ENCODE measurements around the gene RGPD8. TPM values are rescaled to one million over a fixed set of nuclear protein-coding genes. Genes with fewer than 3 reads are reported as not detected.

The RGPD8 gene
- total and polyA plus RNA-seq, 10 of the 15 experiments (the other 5 are each of a cell fraction or from before 2014, with no cell fraction given): 0.24 to 9.6 (median 4.2) TPM

DNA sequence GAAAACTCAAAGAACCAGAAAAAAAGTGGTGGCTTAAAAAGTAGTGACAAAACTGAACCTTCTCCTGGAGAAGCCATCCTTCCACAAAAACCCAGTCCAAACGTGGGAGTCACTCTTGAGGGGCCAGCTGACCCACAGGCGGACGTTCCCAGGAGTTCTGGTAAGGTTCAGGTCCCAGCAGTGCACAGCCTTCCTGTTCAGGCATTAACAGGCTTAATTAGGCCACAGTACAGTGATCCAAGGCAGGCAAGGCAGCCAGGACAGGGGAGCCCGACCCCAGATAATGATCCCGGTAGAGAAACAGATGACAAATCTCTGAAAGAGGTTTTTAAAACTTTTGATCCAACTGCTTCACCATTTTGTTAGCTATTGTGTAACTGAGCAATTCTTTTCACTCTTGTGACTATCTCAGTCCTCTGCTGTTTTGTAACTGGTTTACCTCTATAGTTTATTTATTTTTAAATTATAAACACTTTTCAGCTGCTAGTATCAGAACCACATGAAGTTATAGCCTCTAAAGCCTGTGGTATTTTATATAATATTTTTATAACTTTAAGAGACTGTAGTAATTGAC, 101.2 kb downstream of the RGPD8 start:
- no TSS peak for BruUV-seq (replicated peaks)
- POLR2A ChIA-PET: no interaction called here
- H2AFZ ChIP-seq (ENCODE audit: control insufficient read depth, low read depth, low read length): no peak overlapping the region
- in situ Hi-C loops (cut with MboI) (loop anchor here (10.0 kb wide), 1 partner anchor 123 kb away; no protein-coding TSS in a partner anchor), intact Hi-C loops (cut with micrococcal nuclease; ENCODE audit: unreplicated experiment) (no loop called here)
- ATAC-seq (no peak), FAIRE-seq (no peak), DNase-seq (ENCODE audit: low read depth, low spot score) (no peak)
- H4K20me1 ChIP-seq (ENCODE audit: control insufficient read depth, insufficient read depth): no peaks in the 10 kb centered on the region
- SMC1A ChIA-PET (ENCODE audit: uncharacterized antibody, unreplicated experiment): no interaction called here
- no peak overlapping the region for H3K27ac ChIP-seq (ENCODE audit: control insufficient read depth, insufficient read depth)
- no peak overlapping the region for H3K4me3 ChIP-seq
- CTCF ChIA-PET: no interaction called here
- no peaks in the 10 kb centered on the region for H3K36me3 ChIP-seq (ENCODE audit: control insufficient read depth in 2 of 2, insufficient read depth in 2 of 2, low read length in 1 of 2)
- 82% methylated on average over 5 of the region's 5 CpGs for WGBS (ENCODE audit: insufficient coverage, insufficient replicate concordance, low lambda C conversion rate, missing lambda C conversion rate)
- TF ChIP-seq HCFC1 (IDR thresholded peaks at IDR 0.05; ENCODE audit: low read length): no peak
- no peak for TF ChIP-seq TCF7 (IDR thresholded peaks at IDR 0.05; ENCODE audit: borderline replicate concordance)
- TF ChIP-seq HDAC2 (IDR thresholded peaks at IDR 0.05): no peak
- no peak for TF ChIP-seq SIN3A (IDR thresholded peaks at IDR 0.05; ENCODE audit: low read depth, low read length)
- H3K27me3 ChIP-seq (replicated peaks in 1 of 2; ENCODE audit: control insufficient read depth in 2 of 2, insufficient read depth in 2 of 2, low read length in 1 of 2): no peaks in the 10 kb centered on the region
- H3K79me2 ChIP-seq (ENCODE audit: control insufficient read depth, insufficient read depth, low read length): no peaks in the 10 kb centered on the region
- no peaks in the 10 kb centered on the region; the same call in 2 of the 3 replicates for H3K9me3 ChIP-seq (replicated peaks; ENCODE audit: control insufficient read depth, insufficient read depth, low read length)
- RAD21 ChIA-PET (ENCODE audit: unreplicated experiment): no interaction called here
- no peak overlapping the region for H3K4me2 ChIP-seq (ENCODE audit: control insufficient read depth, insufficient read depth)
- no peak overlapping the region for H3K9ac ChIP-seq (ENCODE audit: control insufficient read depth, insufficient read depth, low read length)
- no peaks in the 10 kb centered on the region for H3K4me1 ChIP-seq (ENCODE audit: control insufficient read depth, insufficient read depth, low read length)

- no peaks in the 10 kb centered on the region for H3K4me1 ChIP-seq (ENCODE audit: control insufficient read depth, insufficient read depth, low read length)
- no peak overlapping the region for H3K9ac ChIP-seq (ENCODE audit: control insufficient read depth, insufficient read depth, low read length)
- TF ChIP-seq SRF (IDR thresholded peaks at IDR 0.05; ENCODE audit: low read depth in 2 of 2, low read length in 2 of 2): no peak
- no peak for TF ChIP-seq TCF7 (IDR thresholded peaks at IDR 0.05; ENCODE audit: borderline replicate concordance)
- TF ChIP-seq ZNF217 (IDR thresholded peaks at IDR 0.05): no peak
- no peak for TF ChIP-seq CBX3 (IDR thresholded peaks at IDR 0.05; ENCODE audit: borderline replicate concordance, low read depth)
- no peak for TF ChIP-seq POU2F2 (IDR thresholded peaks at IDR 0.05; ENCODE audit: borderline replicate concordance, low read depth, low read length)
- no peak for TF ChIP-seq SREBF1 (IDR thresholded peaks at IDR 0.05; ENCODE audit: low read length)
- no peak for TF ChIP-seq RELA (IDR thresholded peaks at IDR 0.05; ENCODE audit: borderline replicate concordance, partially characterized antibody)
- no peak for TF ChIP-seq SREBF2 (IDR thresholded peaks at IDR 0.05; ENCODE audit: low read length)
- TF ChIP-seq KAT2A (conservative IDR thresholded peaks at IDR 0.05; ENCODE audit: control insufficient read depth, low read depth, low read length): no peak
- ChIA-PET RAD21 (ENCODE audit: unreplicated experiment) (no interaction called here), POLR2A (no interaction called here), CTCF (no interaction called here), SMC1A (ENCODE audit: uncharacterized antibody, unreplicated experiment) (no interaction called here)
- H3K4me2 ChIP-seq (ENCODE audit: control insufficient read depth, insufficient read depth): no peak overlapping the region
- no peaks in the 10 kb centered on the region for H4K20me1 ChIP-seq (ENCODE audit: control insufficient read depth, insufficient read depth)
- no peak for ATAC-seq
- no peak overlapping the region for H2AFZ ChIP-seq (ENCODE audit: control insufficient read depth, low read depth, low read length)
- in situ Hi-C loops (cut with MboI): no loop called here
- H3K27ac ChIP-seq (ENCODE audit: control insufficient read depth, insufficient read depth): no peak overlapping the region
- WGBS (ENCODE audit: insufficient coverage, insufficient replicate concordance, low lambda C conversion rate, missing lambda C conversion rate): 96% methylated on average over 3 of the region's 3 CpGs
- BruUV-seq (replicated peaks): no TSS peak
- H3K9me3 ChIP-seq (replicated peaks; ENCODE audit: control insufficient read depth, insufficient read depth, low read length): no peaks in the 10 kb centered on the region; the same call in 2 of the 3 replicates
- H3K36me3 ChIP-seq (ENCODE audit: control insufficient read depth in 2 of 2, insufficient read depth in 2 of 2, low read length in 1 of 2): no peaks in the 10 kb centered on the region
- FAIRE-seq: no peak
- intact Hi-C loops (cut with micrococcal nuclease; ENCODE audit: unreplicated experiment): no loop called here
- H3K79me2 ChIP-seq (ENCODE audit: control insufficient read depth, insufficient read depth, low read length): no peaks in the 10 kb centered on the region
- H3K27me3 ChIP-seq (replicated peaks in 1 of 2; ENCODE audit: control insufficient read depth in 2 of 2, insufficient read depth in 2 of 2, low read length in 1 of 2): no peaks in the 10 kb centered on the region
- DNase-seq (ENCODE audit: low read depth, low spot score): no peak
- H3K4me3 ChIP-seq: no peak overlapping the region
Measured at GRCh38 chr2:112322919-112323318, 110.5 kb downstream of the RGPD8 start.

Data from GM12878 (cell line).